Ectodermal cell (in vitro differentiated cells): ENCODE measurements around the gene AQR.
A peak's percentile ranks its signal among the peaks of the same experiment; 100 is the strongest.
"Not testable (repeated sequence)": the region's sequence is repeated elsewhere in the genome, so short reads cannot be mapped to it uniquely, and the experiment has no call there.

Experiments used
- H3K27ac ChIP-seq: 2 replicates; pipeline ENCODE4 v1.7.0; 2013; ENCODE audit warnings: mild to moderate bottlenecking, low read depth, low read length; ENCODE audit not compliant: insufficient read depth, poor library complexity, severe bottlenecking
- H3K27me3 ChIP-seq: 2 replicates; pipeline ENCODE4 v1.7.0; 2013; ENCODE audit warnings: mild to moderate bottlenecking, low read length; ENCODE audit not compliant: insufficient read depth, control insufficient read depth, poor library complexity, severe bottlenecking
- H3K36me3 ChIP-seq: one replicate; pipeline ENCODE4 v1.7.0; 2013; ENCODE audit warnings: low read length; ENCODE audit not compliant: control insufficient read depth, insufficient read depth
- H3K4me1 ChIP-seq: one replicate; pipeline ENCODE4 v1.7.0; 2013; ENCODE audit warnings: low read length; ENCODE audit not compliant: control insufficient read depth, insufficient read depth
- H3K4me3 ChIP-seq: 2 replicates; pipeline ENCODE4 v1.7.0; 2013; ENCODE audit warnings: low read depth, low read length, control low read depth; ENCODE audit not compliant: insufficient read depth
- H3K9me3 ChIP-seq: 2 replicates; pipeline ENCODE4 v1.7.0; 2013; ENCODE audit warnings: mild to moderate bottlenecking, low read length, moderate library complexity; ENCODE audit not compliant: control insufficient read depth
- WGBS, 2 experiments: methylation state at CpG; one replicate each; pipeline ENCODE4 v1.1.7; 2013; ENCODE audit warnings: missing lambda C conversion rate in 2 of 2; 5-methylcytosine and 5-hydroxymethylcytosine counted together

The AQR gene

GRCh38 chr15:34970098-34970643 lies 629 bp upstream of the AQR start:
- peak overlapping the region; percentile 86 for H3K4me3 ChIP-seq
- not testable (repeated sequence) for H3K4me1 ChIP-seq, H3K27ac ChIP-seq, H3K36me3 ChIP-seq, H3K27me3 ChIP-seq, H3K9me3 ChIP-seq
- 78 to 80% methylated on average over 21 of the region's 21 CpGs for WGBS, 2 experiments

DNA sequence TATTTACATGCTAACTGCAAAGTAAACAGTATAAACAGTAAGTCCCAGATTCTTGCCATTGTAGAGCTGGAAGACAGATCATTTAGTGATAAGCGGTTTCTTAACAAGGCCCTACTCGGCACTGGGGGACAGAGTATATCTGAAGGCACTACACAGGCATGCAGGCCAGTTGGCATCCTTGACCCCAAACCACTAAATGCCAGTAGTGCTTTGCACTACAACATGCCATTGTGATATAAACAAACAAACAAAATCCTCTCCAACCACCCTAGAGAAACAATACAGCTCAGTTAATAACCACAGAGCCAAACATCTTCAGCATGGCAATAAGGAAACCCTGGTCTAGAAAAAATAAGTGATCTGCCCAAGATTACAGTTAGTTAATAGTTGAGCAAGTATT lies 5.3 kb downstream of the AQR start:
- no peak overlapping the region for H3K27ac ChIP-seq
- H3K4me3 ChIP-seq = no peak overlapping the region
- WGBS, 2 experiments = 93 to 94% methylated on average over 2 of the region's 2 CpGs
- no peaks in the 10 kb centered on the region for H3K4me1 ChIP-seq
- no peaks in the 10 kb centered on the region for H3K36me3 ChIP-seq
- no peaks in the 10 kb centered on the region for H3K27me3 ChIP-seq
- H3K9me3 ChIP-seq = no peaks in the 10 kb centered on the region

GRCh38 chr15:34953851-34954250 lies 15.7 kb downstream of the AQR start:
- Histone ChIP-seq H3K4me1 (no peaks in the 10 kb centered on the region), H3K9me3 (no peaks in the 10 kb centered on the region), H3K4me3 (no peak overlapping the region), H3K27ac (no peak overlapping the region), H3K27me3 (no peaks in the 10 kb centered on the region), H3K36me3 (peaks cover 10% of the 10 kb centered on the region)
- 91 to 96% methylated on average over 8 of the region's 8 CpGs for WGBS, 2 experiments

DNA sequence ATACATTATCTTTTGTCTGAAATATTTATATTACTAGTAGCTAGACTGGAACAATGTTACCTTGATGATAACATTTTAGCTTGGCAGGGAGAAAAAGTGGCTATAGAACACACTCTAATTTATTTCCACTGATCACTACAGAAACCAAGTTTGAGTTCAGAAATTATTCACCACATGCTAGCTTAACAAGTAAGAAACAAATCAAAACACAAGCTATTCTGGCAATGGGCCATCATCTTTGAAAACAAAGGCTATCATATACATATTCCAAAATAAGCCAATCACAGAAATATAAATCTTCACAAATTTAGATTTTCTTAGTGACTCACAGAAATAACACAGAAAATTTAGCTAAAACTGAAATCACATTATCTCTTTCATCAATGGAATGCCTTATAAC lies 17.1 kb downstream of the AQR start:
- Histone ChIP-seq H3K27me3 (no peaks in the 10 kb centered on the region), H3K36me3 (peaks cover 13% of the 10 kb centered on the region), H3K9me3 (no peaks in the 10 kb centered on the region), H3K4me1 (no peaks in the 10 kb centered on the region), H3K4me3 (no peak overlapping the region), H3K27ac (no peak overlapping the region)

- Histone ChIP-seq H3K27me3 (no peaks in the 10 kb centered on the region), H3K9me3 (no peaks in the 10 kb centered on the region), H3K36me3 (peaks cover 14% of the 10 kb centered on the region), H3K4me1 (no peaks in the 10 kb centered on the region), H3K27ac (no peak overlapping the region), H3K4me3 (no peak overlapping the region)
- WGBS, 2 experiments = no CpG with 5 or more reads among the region's 1 CpG
Measured at GRCh38 chr15:34951993-34952392, 17.5 kb downstream of the AQR start.

- Histone ChIP-seq H3K27ac (no peak overlapping the region), H3K4me1 (no peaks in the 10 kb centered on the region), H3K9me3 (no peaks in the 10 kb centered on the region), H3K36me3 (peaks cover 4% of the 10 kb centered on the region), H3K27me3 (no peaks in the 10 kb centered on the region), H3K4me3 (no peak overlapping the region)
- WGBS, 2 experiments = 94% methylated on average over 3 of the region's 3 CpGs
Measured at GRCh38 chr15:34944936-34945335, 24.6 kb downstream of the AQR start.

DNA sequence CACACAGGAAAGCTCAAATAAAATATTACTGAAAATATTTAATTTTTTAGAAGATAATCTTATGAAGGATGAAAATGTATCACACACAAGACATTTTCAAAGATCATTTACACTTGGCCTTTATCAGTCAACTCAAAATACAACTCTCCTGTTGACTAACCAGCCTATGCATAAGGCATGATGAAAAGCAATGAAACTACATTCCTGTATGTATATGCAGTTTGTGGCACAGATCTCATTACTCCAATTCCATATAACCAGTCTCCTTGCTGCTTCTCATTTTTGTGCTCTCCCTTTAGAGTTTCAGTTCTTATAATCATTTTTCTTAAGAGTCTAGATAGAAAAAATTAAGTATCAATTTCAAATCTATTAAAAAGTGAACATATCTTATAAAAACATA lies 25.8 kb downstream of the AQR start:
- no peak overlapping the region for H3K27ac ChIP-seq
- no peaks in the 10 kb centered on the region for H3K9me3 ChIP-seq
- H3K4me1 ChIP-seq = no peaks in the 10 kb centered on the region
- H3K36me3 ChIP-seq = peaks cover 4% of the 10 kb centered on the region
- H3K4me3 ChIP-seq = no peak overlapping the region
- H3K27me3 ChIP-seq = no peaks in the 10 kb centered on the region

DNA sequence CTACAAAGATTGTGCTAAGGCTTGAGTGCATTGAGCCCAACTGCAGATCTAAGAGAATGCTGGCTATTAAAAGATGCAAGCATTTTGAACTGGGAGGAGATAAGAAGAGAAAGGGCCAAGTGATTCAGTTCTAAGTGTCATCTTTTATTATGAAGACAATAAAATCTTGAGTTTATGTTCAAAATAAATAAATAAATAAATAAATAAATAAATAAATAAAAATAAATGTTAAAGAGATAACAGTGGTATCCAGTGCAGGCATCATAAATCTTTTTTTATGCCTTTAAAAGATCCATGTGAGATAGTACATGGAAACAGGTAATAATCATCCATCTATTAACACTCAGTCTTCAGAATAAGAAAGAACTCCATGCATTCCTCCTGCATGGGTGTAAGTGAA lies 26.3 kb downstream of the AQR start:
- H3K9me3 ChIP-seq, H3K27me3 ChIP-seq, H3K27ac ChIP-seq, H3K4me1 ChIP-seq, H3K4me3 ChIP-seq, H3K36me3 ChIP-seq: not testable (repeated sequence)

GRCh38 chr15:34942363-34942762 lies 27.2 kb downstream of the AQR start:
- no peak overlapping the region for H3K4me3 ChIP-seq
- H3K4me1 ChIP-seq = no peaks in the 10 kb centered on the region
- no peaks in the 10 kb centered on the region for H3K9me3 ChIP-seq
- no peaks in the 10 kb centered on the region for H3K27me3 ChIP-seq
- no peak overlapping the region for H3K27ac ChIP-seq
- no peaks in the 10 kb centered on the region for H3K36me3 ChIP-seq
- 97% methylated on average over 5 to 6 of the region's 6 CpGs for WGBS, 2 experiments

- WGBS, 2 experiments = 83 to 88% methylated on average over 1 to 2 of the region's 3 CpGs
- no peaks in the 10 kb centered on the region for H3K4me1 ChIP-seq
- no peak overlapping the region for H3K4me3 ChIP-seq
- no peak overlapping the region for H3K27ac ChIP-seq
- no peaks in the 10 kb centered on the region for H3K36me3 ChIP-seq
- H3K27me3 ChIP-seq = no peaks in the 10 kb centered on the region
- no peaks in the 10 kb centered on the region for H3K9me3 ChIP-seq
Measured at GRCh38 chr15:34941831-34942230, 27.7 kb downstream of the AQR start.

- Histone ChIP-seq H3K4me1 (no peaks in the 10 kb centered on the region), H3K9me3 (no peaks in the 10 kb centered on the region), H3K27me3 (no peaks in the 10 kb centered on the region), H3K36me3 (no peaks in the 10 kb centered on the region), H3K27ac (no peak overlapping the region), H3K4me3 (no peak overlapping the region)
- 98 to 100% methylated on average over 1 to 2 of the region's 2 CpGs for WGBS, 2 experiments
Measured at GRCh38 chr15:34941185-34941698, 28.3 kb downstream of the AQR start.
